Vagina (tissue), 2 donors: ENCODE data around the gene OR2AG2.

Experiments used
- CTCF ChIP-seq, 3 experiments: fragments of 450-650 bp in 2 of 3; fragments of 200-600 bp in 1 of 3; sonication (generic) in 1 of 3; IDR thresholded peaks; one replicate each; pipeline ENCODE4 v1.5.1; 2017 to 2019; ENCODE audit warnings: antibody characterized with exemption in 3 of 3, mild to moderate bottlenecking in 2 of 3, moderate library complexity in 2 of 3
- POLR2A ChIP-seq, 2 donors: fragments of 450-650 bp; IDR thresholded peaks; one replicate each; pipeline ENCODE4 v1.6.1; 2017; ENCODE audit warnings: antibody characterized with exemption in 2 of 2, mild to moderate bottlenecking in 2 of 2, moderate library complexity in 2 of 2
- POLR2AphosphoS5 ChIP-seq, 2 donors: sonication (generic); formaldehyde crosslinking; IDR thresholded peaks; one replicate each; pipeline ENCODE4 v1.9.0; 2017; ENCODE audit warnings: antibody characterized with exemption in 2 of 2, mild to moderate bottlenecking in 2 of 2, low read depth in 1 of 2; ENCODE audit not compliant: insufficient read depth in 1 of 2

GRCh38 chr11:6733326-6734275 is 38.2 kb downstream of the OR2AG2 start:
- TF ChIP-seq CTCF (IDR thresholded peaks at IDR 0.05): no peak
- TF ChIP-seq POLR2AphosphoS5 (IDR thresholded peaks at IDR 0.05; ENCODE audit: insufficient read depth in 1 of 2, low read depth in 1 of 2): no peak
- no peak for TF ChIP-seq POLR2A (IDR thresholded peaks at IDR 0.05)
